Measurements from ENCODE around the gene GRAMD2B.

The GRAMD2B gene

GRCh38 chr5:126516852-126517251, 93.6 kb downstream of the GRAMD2B start:
- DNase-seq: no peak

DNA sequence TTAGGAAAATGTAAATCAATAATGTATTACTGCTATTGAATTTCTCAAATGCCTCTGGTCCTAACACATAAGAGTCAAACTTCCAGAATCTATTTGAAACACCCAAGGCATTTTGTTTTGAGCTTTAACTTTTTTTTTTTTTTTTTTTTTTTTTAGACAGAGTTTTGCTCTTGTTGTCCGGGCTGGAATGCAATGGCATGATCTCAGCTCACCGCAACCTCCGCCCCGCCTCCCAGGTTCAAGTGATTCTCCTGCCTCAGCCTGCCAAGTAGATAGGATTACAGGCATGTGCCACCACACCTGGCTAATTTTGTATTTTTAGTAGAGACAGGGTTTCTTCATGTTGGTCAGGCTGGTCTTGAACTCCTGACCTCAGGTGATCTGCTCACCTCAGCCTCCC, 96.0 kb downstream of the GRAMD2B start:
- peak; percentile 59 for DNase-seq

DNA sequence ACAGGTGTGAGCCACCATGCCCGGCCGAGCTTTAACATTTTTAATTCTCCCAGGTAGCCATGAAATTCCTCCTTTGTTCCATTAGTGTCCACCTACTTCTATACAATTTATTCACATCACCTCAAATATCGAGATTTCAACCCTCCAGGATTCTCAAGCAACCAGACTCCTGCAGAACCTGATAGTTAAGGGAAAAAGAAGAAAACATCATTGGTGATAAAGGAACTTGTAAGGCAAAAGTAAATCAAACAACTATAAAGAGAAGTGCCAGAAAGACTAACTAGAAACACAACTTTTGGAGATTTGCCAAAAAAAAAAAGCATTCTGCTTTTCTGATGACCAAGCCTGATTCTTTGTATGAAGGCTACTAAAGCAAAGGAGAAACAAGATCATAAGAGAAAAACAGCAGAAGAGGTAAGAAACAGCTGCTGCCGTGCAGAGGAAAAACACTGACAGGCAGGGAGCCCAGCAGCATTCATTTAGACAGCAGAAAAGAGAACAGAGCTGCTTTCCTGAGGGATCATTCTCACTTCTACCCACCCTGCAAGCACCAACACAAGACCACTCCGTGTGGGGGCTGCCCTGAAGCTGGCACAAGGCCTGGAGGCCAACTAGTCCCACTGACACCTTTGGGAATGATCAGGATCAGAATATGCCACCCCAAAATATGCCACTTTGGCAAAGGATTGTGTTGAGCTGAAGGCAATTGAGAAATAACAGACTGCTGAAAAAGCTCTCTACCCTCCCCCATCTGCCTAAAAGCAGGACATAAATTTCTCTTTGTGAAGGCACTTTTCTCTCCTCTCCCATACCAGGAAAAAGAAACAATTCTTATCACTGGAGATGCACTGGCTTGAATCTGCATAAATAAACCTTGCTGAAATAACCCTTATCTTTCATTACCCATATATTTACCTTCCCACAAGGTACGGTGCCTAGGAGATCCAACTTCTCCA, 96.7 kb downstream of the GRAMD2B start:
- DNase-seq: peak; percentile 13

- DNase-seq: no peak
Measured at GRCh38 chr5:126520593-126520953, 97.4 kb downstream of the GRAMD2B start.

GRCh38 chr5:126521130-126521529, 97.9 kb downstream of the GRAMD2B start:
- DNase-seq: no peak

DNA sequence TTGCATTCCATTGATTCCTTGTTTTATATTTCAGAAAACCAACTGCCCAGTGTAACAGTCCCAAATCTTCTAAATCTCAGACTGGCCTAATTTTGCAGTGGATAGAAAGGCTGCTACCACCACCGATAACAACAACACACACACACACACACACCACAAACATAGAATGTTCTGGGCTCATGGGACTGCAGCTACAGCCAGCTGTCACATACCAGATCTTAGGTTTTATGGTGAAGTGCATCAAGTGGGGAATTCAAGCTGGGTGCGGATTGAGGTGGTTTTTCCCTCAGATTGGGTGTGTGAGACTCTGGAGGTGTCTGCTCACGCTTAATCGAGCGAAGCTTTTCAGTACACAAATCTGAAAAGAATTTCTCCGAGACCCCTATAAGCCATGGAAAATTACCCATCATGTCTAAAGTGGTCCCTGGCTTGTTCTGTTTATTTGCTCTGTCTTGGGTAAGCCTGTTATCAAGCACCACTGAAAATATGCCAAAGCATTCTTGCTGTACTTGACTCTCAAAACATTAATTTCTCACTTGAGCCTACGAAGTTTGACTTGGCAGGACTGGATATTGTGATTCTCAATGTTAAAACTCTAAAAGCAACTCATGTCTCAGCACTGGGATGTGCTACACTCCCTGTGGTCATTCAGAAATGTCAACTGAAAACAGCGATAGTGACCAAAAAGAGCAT, 100.8 kb downstream of the GRAMD2B start:
- DNase-seq: no peak

DNA sequence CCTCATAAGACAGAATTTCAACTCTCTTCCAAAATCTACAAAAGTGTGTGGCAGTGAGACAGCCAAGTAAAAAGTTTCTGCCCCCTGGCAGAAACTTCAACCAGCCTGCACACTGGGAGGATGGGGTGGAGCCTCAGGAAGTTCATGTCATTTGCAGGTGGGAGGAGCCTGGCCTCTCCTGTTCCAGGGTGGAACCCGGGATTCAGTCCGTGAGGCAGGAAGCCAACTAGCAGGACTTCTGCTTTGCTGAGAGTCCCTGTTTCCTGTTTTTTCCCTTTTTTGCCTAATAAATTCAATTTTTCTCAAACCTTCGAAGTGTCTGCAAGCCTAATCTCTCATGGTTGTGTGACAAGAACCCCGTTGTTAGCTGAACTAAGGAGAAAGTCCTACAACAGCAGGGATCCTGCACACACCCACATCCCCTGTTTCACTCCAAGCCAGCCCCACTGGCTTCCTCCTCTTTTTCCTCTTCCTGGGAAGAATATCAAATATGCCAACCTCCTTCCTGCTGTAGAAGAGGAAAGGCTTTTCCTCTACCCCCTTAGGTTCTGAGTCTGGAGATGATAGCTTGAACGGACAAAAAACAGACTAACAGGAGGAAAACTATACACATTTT, 102.5 kb downstream of the GRAMD2B start:
- no peak for DNase-seq

DNA sequence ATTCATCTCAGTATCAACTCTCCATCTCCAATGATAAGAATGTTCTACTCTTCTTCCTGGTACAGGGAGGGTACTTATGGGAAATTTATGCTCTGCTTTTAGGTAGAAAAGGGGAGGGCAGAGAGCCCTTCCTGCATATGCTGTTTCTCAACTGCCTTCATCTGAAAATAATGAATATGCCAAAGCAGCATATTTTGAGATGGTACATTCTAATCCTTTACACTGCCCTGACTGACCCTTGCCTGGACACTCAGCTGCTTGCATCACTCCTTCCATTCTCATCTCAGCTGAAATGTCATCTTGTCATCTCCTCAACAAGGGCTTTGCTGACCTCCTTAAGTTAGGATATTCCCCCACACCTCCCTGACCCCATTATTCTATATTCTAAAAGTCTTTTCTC, 103.3 kb downstream of the GRAMD2B start:
- no peak for DNase-seq

- no peak for DNase-seq
Measured at GRCh38 chr5:126527158-126527557, 103.9 kb downstream of the GRAMD2B start.

DNA sequence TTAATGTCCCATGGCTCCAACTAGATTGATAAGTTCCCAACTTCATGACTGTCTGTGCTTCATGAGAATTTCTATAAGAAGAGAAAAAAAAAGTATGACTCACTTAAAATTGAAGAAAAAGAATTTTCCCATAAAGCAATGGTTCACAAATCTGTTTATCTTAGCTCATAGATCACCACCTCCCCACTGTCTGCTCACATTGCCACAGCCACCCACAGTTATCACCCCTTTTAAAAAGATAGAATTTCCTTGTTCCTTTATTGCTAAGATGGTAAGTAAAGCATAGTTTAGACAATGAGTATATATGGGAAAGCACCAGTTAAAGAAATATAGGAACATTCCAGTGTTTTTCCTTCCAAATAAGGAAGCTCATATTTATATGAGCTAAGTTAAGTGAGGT, 104.7 kb downstream of the GRAMD2B start:
- DNase-seq: no peak

GRCh38 chr5:126531543-126532120, 108.4 kb downstream of the GRAMD2B start:
- no peak for DNase-seq

DNA sequence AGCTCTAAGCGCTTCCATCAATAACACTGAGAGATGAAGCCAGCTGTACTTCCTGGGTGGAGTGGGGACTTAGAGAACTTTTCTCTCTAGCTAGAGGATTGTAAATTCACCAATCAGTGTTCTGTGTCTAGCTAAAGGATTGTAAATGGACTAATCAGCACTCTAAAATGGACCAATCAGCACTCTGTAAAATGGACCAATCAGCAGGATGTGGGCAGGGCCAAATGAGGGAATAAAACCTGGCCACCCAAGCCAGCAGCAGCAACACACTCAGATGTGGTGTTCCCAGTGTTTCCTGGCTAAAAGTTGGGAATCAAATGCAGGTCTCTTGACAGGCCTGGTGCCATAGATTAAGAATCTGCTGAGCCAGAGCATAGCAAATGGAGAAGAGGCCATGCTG, 111.3 kb downstream of the GRAMD2B start:
- DNase-seq: no peak

DNA sequence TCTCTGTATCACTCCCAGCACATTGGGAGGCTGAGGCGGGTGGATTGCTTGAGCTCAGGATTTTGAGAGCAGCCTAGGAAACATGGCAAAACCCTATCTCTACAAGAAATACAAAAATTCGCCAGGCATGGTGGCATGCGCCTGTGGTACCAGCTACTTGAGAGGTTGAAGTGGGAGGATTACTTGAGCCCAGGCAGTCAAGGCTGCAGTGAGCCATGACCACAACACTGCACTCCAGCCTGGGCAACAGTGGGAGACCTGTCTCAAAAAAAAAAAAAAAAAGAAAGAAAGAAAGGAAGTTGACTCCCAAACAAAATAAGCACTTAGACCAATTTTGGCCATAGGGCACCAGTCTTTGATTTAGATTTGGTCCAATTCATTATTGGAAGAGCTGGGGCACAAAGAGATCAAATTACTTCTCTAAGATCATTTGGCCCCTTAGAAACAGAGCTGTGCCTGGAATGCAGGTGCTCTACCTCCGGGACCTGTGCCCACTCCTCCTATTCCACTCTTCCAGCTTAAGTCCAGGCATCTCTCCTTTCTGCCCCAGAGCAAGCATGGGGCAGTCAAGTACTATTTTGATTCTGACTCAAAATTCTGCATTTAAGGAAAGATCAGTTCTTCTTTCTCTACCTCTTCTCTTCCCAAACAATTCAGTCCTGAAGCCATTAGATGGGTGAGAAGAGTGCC, 112.8 kb downstream of the GRAMD2B start:
- DNase-seq: peak; percentile 13

DNA sequence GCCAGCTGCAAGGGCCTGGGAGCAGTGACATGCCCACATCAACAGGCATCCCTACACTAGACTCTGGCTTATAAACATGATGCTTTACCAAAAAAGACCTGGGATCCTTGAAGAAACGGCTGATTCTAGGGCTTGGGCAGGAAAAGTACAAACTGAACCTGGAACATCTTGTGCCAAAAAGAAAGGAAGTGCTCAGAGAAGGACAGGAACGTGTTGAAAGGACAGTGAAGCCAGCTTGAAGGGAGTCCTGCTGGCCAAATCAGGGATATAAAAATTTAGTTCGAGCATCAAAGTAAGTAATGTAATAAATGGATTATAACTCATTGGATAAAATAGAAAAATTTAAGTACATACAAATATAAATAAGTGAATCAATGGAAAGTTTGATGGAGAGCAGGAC, 113.7 kb downstream of the GRAMD2B start:
- no peak for DNase-seq

- DNase-seq: no peak
Measured at GRCh38 chr5:126538579-126538978, 115.4 kb downstream of the GRAMD2B start.

GRCh38 chr5:126540631-126541030, 117.4 kb downstream of the GRAMD2B start:
- no peak for DNase-seq

- no peak for DNase-seq
Measured at GRCh38 chr5:126542441-126542840, 119.2 kb downstream of the GRAMD2B start.

DNA sequence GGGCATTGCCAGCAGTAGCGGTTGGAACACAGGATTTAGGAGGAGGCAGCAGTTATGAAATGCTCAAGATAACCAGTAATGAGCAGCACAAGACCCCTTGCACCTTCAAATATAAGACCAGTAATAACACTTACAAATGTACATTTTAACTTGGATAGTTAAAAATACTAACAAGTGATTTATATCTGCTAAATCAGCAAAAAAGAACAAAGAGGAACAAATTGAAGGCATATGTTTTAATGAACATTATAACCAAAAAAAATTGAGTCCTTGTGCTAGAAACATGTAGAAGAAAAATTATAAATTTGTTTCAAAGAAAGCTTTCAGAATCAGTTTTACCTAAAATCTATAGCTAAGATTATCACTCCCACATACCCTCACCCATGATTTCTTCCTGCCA, 119.8 kb downstream of the GRAMD2B start:
- DNase-seq: no peak

- DNase-seq: no peak
Measured at GRCh38 chr5:126543660-126544059, 120.5 kb downstream of the GRAMD2B start.

Measured in NCI-H2029 (cell line).